K562 (cell line): Measurements from ENCODE around the gene EGLN1. TPM values are rescaled to one million over a fixed set of nuclear protein-coding genes. Genes with fewer than 3 reads are reported as not detected.
A peak's percentile ranks its signal among the peaks of the same experiment; 100 is the strongest.

ENCODE experiments used
- BRCA1 ChIP-seq, 2 experiments: fragments of 450-650 bp in 1 of 2; sonication (generic) in 1 of 2; formaldehyde crosslinking in 1 of 2; IDR thresholded peaks; 2 replicates each; pipeline versions ENCODE4 v1.5.0 to v1.6.1; 2017 to 2020; ENCODE audit warnings: mild to moderate bottlenecking in 1 of 2, missing genetic modification reagents in 1 of 2
- CEBPB ChIP-seq: fragments of 450-650 bp; IDR thresholded peaks from 2 replicates; pipeline ENCODE4 v1.6.1; 2016; ENCODE audit warnings: missing genetic modification characterization, missing compliant biosample characterization
- CEBPG ChIP-seq, 3 experiments: fragments of 200-800 bp in 1 of 3; sonication (Bioruptor generic) in 1 of 3; sonication (generic) in 1 of 3; formaldehyde crosslinking in 1 of 3; IDR thresholded peaks in 2 of 3; conservative IDR thresholded peaks in 1 of 3; 2 replicates each; pipeline versions ENCODE4 v1.6.1 to v1.8.0; 2016 to 2022; ENCODE audit warnings: missing compliant biosample characterization in 2 of 3, missing genetic modification characterization in 2 of 3, mild to moderate bottlenecking in 1 of 3, missing genetic modification reagents in 1 of 3
- FUS ChIP-seq: fragments of 200-400 bp; formaldehyde crosslinking; optimal IDR thresholded peaks from 2 replicates; pipeline ENCODE3; 2017; ENCODE audit warnings: low read depth, low read length
- GATAD2A ChIP-seq: fragments of 450-650 bp; IDR thresholded peaks from 2 replicates; pipeline ENCODE4 v1.6.1; 2017
- KLF16 ChIP-seq: IDR thresholded peaks from 2 replicates; pipeline ENCODE4 v1.6.1; 2016; ENCODE audit warnings: antibody characterized with exemption
- KLF6 ChIP-seq: fragments of 250-450 bp; sonication (Bioruptor Pico); IDR thresholded peaks from 2 replicates; pipeline ENCODE4 v1.4.0; 2020; ENCODE audit warnings: mild to moderate bottlenecking, moderate library complexity, borderline replicate concordance
- NCOA6 ChIP-seq: fragments of 450-650 bp; IDR thresholded peaks from 2 replicates; pipeline ENCODE4 v1.6.1; 2017; ENCODE audit warnings: mild to moderate bottlenecking
- NR4A1 ChIP-seq, 2 experiments: fragments of 250-450 bp in 1 of 2; fragments of 450-650 bp in 1 of 2; sonication (Bioruptor Pico) in 1 of 2; IDR thresholded peaks; 2 replicates each; pipeline versions ENCODE4 v1.4.0 to v1.6.1; 2016 to 2020; ENCODE audit warnings: mild to moderate bottlenecking in 2 of 2, missing compliant biosample characterization in 1 of 2, missing genetic modification characterization in 1 of 2, moderate library complexity in 1 of 2
- NRF1 ChIP-seq, 2 experiments: fragments of 450-650 bp; IDR thresholded peaks in 1 of 2; conservative IDR thresholded peaks in 1 of 2; 2 replicates each; pipeline ENCODE4 v1.6.1; 2014; ENCODE audit warnings: mild to moderate bottlenecking in 2 of 2
- RERE ChIP-seq: sonication (generic); formaldehyde crosslinking; IDR thresholded peaks from 2 replicates; pipeline ENCODE4 v1.8.0; 2023; ENCODE audit warnings: missing genetic modification reagents, mild to moderate bottlenecking, borderline replicate concordance
- SNAPC5 ChIP-seq: fragments of 250-450 bp; sonication (Bioruptor Pico); IDR thresholded peaks from 2 replicates; pipeline ENCODE4 v1.8.0; 2021; ENCODE audit warnings: moderate library complexity, mild to moderate bottlenecking, inconsistent platforms
- SRSF7 ChIP-seq: fragments of 200-400 bp; formaldehyde crosslinking; optimal IDR thresholded peaks from 2 replicates; pipeline ENCODE3; 2017; ENCODE audit warnings: mild to moderate bottlenecking, low read depth, low read length
- STAT5B ChIP-seq: fragments of 250-450 bp; sonication (Bioruptor Pico); IDR thresholded peaks from 2 replicates; pipeline ENCODE4 v1.8.0; 2021; ENCODE audit warnings: mild to moderate bottlenecking, inconsistent platforms
- ZNF445 ChIP-seq: fragments of 250-450 bp; sonication (Bioruptor Pico); IDR thresholded peaks from 2 replicates; pipeline ENCODE4 v1.4.0; 2020; ENCODE audit warnings: low read depth, mild to moderate bottlenecking, moderate library complexity
- ZNF766 ChIP-seq: fragments of 200-800 bp; sonication (Bioruptor generic); conservative IDR thresholded peaks from 2 replicates; pipeline ENCODE4 v1.6.1; 2016; ENCODE audit warnings: missing genetic modification characterization, missing compliant biosample characterization
- polyA plus RNA-seq, 8 experiments: library from polyadenylated mRNA; depleted of rRNA in 4 of 8; stranded (reverse) in 5 of 8; unstranded in 3 of 8; fragments of >200 nt; fragmentation: Nextera tagmentation in 2 of 8; fragmentation: Illumina TruSeq in 1 of 8; extraction: Ambion mirVana in 2 of 8; extraction: Trizol in 1 of 8; gene quantifications; 2 replicates each; pipeline versions ENCODE4 v1.2.1 to v1.2.3, GENCODE V29; 2011 to 2014; ENCODE audit warnings: inconsistent platforms in 1 of 8, missing spikeins in 1 of 8
- total RNA-seq, 7 experiments: library from RNA; depleted of rRNA in 6 of 7; stranded (reverse); fragments of >200 nt in 6 of 7; fragmentation: Illumina TruSeq in 2 of 7; extraction: Trizol in 2 of 7; gene quantifications; 2 replicates each; pipeline versions ENCODE4 v1.2.1 to v1.2.3, GENCODE V29; 2011 to 2021; ENCODE audit warnings: low replicate concordance in 1 of 7
- TF ChIP-seq, protein P1 (sequence below): IDR thresholded peaks from 2 replicates; pipeline ENCODE4 v1.6.1; 2014; ENCODE audit warnings: antibody characterized with exemption
- TF ChIP-seq, protein P2 (sequence below): IDR thresholded peaks from 2 replicates; pipeline ENCODE4 v1.6.1; 2011; ENCODE audit not compliant: insufficient read length; ENCODE audit errors: extremely low read depth
- TF ChIP-seq, protein P3 (sequence below): fragments of 450-650 bp; formaldehyde crosslinking; IDR thresholded peaks from 2 replicates; pipeline ENCODE4 v1.4.0; 2022; ENCODE audit warnings: missing genetic modification characterization

The EGLN1 gene
- total and polyA plus RNA-seq, 9 of the 15 experiments (the other 6 are each of a cell fraction or from before 2014, with no cell fraction given), result 5.2 to 54.3 (median 24.6) TPM

DNA sequence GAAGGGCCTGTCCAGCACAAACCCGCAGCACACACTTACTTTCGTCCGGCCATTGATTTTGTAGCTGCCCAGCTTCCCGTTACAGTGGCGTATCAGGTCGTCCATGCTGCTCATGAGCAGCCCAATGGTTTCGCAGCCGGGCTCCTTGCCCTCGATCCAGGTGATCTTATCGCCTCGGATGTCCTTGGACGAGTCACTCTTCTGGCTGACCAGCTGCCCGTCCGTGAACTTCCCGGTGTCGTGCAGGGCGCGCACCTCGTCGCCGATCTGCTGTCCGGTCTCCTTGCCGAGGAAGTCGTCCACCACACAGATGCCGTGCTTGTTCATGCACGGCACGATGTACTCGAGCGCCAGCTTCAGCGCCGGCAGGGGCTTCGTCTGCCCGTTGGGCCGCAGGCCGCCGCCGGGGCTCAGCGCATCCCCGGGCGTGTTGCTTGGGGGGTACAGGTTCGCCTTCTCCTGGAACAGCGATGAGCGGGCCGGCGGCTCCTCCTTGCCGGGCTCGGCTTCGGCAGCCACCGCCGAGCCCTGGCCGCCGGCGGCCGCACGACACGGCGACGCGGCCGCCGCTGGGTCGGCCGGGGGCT is 1.0 kb downstream of the EGLN1 start (continued):
- TF ChIP-seq SNAPC5 (CRISPR knock-in tag) (no peak), ZNF445 (CRISPR knock-in tag) (no peak), FUS (no peak), RERE (no peak), BRCA1 (IDR thresholded peaks at IDR 0.05) (no peak), BRCA1 (CRISPR knock-in tag; IDR thresholded peaks at IDR 0.05) (no peak), NRF1 (conservative IDR thresholded peaks at IDR 0.05 in 1 of 2, IDR thresholded peaks at IDR 0.05 in 1 of 2) (peak; percentile 63 to 66), KLF6 (CRISPR knock-in tag) (no peak), CEBPG (CRISPR knock-in tag; IDR thresholded peaks at IDR 0.05) (no peak), CEBPG (tag; conservative IDR thresholded peaks at IDR 0.05 in 1 of 2, IDR thresholded peaks at IDR 0.05 in 1 of 2) (no peak), SRSF7 (no peak), NR4A1 (CRISPR knock-in tag; IDR thresholded peaks at IDR 0.05) (no peak), NR4A1 (tag; IDR thresholded peaks at IDR 0.05) (0 out of 2 replicates have a peak, but pooled peaks have one; percentile 7), NCOA6 (no peak), ZNF766 (no peak), GATAD2A (no peak), CEBPB (tag) (no peak), STAT5B (CRISPR knock-in tag) (no peak), KLF16 (no peak)
- TF ChIP-seq, protein P1, sequence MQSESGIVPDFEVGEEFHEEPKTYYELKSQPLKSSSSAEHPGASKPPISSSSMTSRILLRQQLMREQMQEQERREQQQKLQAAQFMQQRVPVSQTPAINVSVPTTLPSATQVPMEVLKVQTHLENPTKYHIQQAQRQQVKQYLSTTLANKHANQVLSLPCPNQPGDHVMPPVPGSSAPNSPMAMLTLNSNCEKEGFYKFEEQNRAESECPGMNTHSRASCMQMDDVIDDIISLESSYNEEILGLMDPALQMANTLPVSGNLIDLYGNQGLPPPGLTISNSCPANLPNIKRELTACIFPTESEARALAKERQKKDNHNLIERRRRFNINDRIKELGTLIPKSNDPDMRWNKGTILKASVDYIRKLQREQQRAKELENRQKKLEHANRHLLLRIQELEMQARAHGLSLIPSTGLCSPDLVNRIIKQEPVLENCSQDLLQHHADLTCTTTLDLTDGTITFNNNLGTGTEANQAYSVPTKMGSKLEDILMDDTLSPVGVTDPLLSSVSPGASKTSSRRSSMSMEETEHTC, result no peak
- TF ChIP-seq, protein P2, sequence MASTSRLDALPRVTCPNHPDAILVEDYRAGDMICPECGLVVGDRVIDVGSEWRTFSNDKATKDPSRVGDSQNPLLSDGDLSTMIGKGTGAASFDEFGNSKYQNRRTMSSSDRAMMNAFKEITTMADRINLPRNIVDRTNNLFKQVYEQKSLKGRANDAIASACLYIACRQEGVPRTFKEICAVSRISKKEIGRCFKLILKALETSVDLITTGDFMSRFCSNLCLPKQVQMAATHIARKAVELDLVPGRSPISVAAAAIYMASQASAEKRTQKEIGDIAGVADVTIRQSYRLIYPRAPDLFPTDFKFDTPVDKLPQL, result no peak
- TF ChIP-seq, protein P3, sequence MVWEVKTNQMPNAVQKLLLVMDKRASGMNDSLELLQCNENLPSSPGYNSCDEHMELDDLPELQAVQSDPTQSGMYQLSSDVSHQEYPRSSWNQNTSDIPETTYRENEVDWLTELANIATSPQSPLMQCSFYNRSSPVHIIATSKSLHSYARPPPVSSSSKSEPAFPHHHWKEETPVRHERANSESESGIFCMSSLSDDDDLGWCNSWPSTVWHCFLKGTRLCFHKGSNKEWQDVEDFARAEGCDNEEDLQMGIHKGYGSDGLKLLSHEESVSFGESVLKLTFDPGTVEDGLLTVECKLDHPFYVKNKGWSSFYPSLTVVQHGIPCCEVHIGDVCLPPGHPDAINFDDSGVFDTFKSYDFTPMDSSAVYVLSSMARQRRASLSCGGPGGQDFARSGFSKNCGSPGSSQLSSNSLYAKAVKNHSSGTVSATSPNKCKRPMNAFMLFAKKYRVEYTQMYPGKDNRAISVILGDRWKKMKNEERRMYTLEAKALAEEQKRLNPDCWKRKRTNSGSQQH (CRISPR knock-in tag), result no peak
